ENCODE measurements around the gene CLPSL2.

Gene CLPSL2

DNA sequence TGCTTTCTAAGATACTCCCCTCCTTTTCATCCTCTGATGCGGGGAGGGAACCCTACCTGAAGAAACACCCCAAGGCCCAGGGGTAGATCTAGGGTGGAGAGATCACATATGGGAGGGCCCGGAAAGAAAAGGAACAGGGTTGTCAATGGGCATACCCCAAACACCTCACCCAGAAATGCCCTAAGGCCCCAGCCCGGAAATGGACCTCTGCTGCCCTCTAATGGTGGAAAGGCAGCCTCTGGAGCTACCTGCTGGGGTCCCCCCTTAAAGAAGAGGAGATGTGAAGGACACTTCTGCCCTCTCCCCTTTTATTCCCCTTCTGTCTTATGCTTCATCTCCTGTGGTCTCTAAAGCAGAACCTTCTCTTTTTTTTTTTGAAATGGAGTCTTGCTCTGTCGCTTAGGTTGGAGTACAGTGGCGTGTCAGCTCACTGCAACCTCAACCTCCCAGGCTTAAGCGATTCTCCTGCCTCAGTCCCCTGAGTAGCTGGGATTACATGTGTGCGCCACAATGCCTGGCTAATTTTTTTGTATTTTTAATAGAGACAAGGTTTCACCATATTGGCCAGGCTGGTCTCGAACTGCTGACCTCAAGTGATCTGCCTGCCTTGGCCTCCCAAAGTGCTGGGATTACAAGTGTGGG, 40.0 kb upstream of the CLPSL2 start:
- TF ChIP-seq POLR2A (IDR thresholded peaks at IDR 0.05; ENCODE audit: low read depth, low read length) = no peak
- DNase-seq (ENCODE audit: insufficient read length, low spot score) = peak; percentile 60
- FAIRE-seq = no peak

GRCh38 chr6:35736982-35737412, 39.4 kb upstream of the CLPSL2 start, which contains the start of gene ARMC12:
Gene ARMC12, plus strand, starts transcription at chr6:35737032. Its CDS starts 77 bp downstream, at chr6:35737109.
- DNase-seq (ENCODE audit: insufficient read length, low spot score) = no peak
- FAIRE-seq = no peak
- no peak for TF ChIP-seq POLR2A (IDR thresholded peaks at IDR 0.05; ENCODE audit: low read depth, low read length)

DNA sequence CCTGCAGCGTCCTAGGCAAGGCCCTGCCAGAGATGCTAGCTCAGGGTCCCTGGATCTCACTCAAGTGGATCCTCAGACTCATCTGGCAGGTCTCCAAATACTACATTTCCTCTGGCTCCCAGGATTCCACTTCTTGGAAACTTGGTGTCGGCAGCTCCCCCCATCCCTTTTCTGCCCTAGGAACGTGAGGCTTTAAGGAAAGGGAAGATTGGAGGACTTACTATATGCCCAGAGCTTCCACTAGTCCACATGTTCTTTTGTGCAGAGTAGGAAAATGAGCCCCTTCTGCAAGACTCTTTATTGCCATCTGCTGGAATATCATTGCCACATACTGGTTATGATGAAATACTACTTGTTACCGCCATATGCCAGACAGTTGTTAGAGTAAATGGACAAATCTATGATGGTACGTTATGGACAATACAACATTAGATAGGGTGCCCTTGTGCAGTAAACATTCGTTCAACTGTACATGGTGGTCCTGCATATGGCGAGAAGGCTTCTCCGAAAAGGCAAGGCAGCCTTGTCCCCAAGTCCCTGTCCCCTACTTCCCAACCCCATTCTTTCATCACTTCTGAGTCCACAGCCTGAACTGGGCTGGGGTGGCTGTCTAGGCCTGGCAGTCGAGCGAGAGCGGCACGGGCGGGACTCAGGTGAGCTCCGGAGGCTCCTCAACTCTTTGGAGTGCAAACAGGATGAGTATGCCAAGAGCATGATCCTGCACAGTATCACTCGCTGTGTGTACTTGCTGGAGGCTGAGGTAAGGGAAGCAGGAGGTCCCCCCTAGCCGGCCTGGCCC, 38.8 kb upstream of the CLPSL2 start:
- DNase-seq (ENCODE audit: insufficient read length, low spot score) = peak; percentile 68
- TF ChIP-seq POLR2A (IDR thresholded peaks at IDR 0.05; ENCODE audit: low read depth, low read length) = no peak
- FAIRE-seq = peak; percentile 38

- no peak for FAIRE-seq
These were observed 36.5 kb upstream of the CLPSL2 start for GRCh38 chr6:35739645-35740524.

GRCh38 chr6:35742842-35743241, 33.6 kb upstream of the CLPSL2 start:
- DNase-seq (ENCODE audit: insufficient read length, low spot score) (no peak), FAIRE-seq (no peak)
- no peak for TF ChIP-seq POLR2A (IDR thresholded peaks at IDR 0.05; ENCODE audit: low read depth, low read length)

More at GRCh38 chr6:35739645-35740524, 36.5 kb upstream of the CLPSL2 start:
- no peak for DNase-seq (ENCODE audit: insufficient read length, low spot score)
- no peak for TF ChIP-seq POLR2A (IDR thresholded peaks at IDR 0.05; ENCODE audit: low read depth, low read length)

GRCh38 chr6:35745509-35745908, 30.9 kb upstream of the CLPSL2 start:
- no peak for FAIRE-seq
- DNase-seq (ENCODE audit: insufficient read length, low spot score) = no peak
- TF ChIP-seq POLR2A (IDR thresholded peaks at IDR 0.05; ENCODE audit: low read depth, low read length) = no peak

GRCh38 chr6:35746516-35746915, 29.9 kb upstream of the CLPSL2 start:
- no peak for FAIRE-seq
- DNase-seq (ENCODE audit: insufficient read length, low spot score) = no peak
- TF ChIP-seq POLR2A (IDR thresholded peaks at IDR 0.05; ENCODE audit: low read depth, low read length) = no peak

DNA sequence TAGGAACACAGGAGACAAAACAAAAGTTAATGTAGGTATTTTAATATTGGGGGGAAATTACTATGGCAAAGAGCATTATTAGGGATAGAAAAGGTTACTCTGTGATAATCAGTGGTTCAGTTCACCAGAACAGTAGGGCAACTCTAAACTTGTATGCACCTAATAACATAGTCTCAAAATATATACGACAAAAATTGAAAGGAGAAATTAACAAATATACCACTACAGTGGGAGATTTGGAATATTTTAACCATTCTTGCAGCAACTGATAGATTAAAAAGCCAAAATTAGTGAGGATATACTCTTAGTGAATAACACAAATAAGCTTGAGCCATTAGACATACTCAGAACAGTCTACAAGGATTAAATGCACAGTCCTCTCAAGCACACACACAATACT, 28.5 kb upstream of the CLPSL2 start:
- FAIRE-seq = no peak
- no peak for TF ChIP-seq POLR2A (IDR thresholded peaks at IDR 0.05; ENCODE audit: low read depth, low read length)
- DNase-seq (ENCODE audit: insufficient read length, low spot score) = no peak

DNA sequence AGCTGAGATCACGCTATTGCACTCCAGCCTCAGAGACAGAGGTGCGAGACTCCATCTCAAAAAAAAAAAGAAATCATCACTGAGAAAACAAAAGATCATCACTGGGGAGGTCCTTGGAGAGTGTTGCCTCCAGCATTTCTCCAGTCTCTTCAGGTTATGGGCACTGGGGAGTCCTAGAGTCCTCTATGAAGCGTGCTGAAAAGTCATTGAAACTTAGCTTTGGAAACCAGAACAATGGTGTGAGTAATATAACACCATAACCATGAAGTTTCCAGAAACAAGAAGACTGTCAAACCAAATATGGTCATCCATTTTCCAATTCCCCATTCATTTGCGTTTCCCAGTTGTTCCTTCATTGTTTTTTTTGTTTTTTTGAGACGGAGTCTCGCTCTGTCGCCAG, 25.8 kb upstream of the CLPSL2 start:
- TF ChIP-seq POLR2A (IDR thresholded peaks at IDR 0.05; ENCODE audit: low read depth, low read length) = no peak
- FAIRE-seq (no peak), DNase-seq (ENCODE audit: insufficient read length, low spot score) (no peak)

DNA sequence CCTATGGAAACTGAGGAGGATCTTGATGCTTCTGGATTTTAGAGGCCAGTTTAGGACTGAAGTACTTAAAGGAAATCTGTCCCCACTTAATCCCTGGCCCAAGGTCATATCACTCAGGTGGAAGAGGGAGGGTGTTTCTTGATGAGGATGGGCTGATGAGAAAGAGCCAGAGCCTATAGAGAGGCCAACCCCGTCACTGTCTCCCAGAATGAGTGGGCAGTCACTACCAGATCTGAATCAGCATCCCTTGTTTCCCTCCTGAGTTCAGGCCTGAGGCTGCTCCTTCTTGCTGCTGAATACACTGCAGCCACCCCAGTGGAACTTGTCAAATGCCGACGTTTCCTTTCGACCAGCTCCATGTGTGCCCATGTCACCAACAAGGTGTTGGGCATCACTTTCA, 24.8 kb upstream of the CLPSL2 start:
- FAIRE-seq (no peak), DNase-seq (ENCODE audit: insufficient read length, low spot score) (no peak)
- no peak for TF ChIP-seq POLR2A (IDR thresholded peaks at IDR 0.05; ENCODE audit: low read depth, low read length)

GRCh38 chr6:35752330-35752729, 24.1 kb upstream of the CLPSL2 start:
- FAIRE-seq = no peak
- DNase-seq (ENCODE audit: insufficient read length, low spot score) = no peak
- no peak for TF ChIP-seq POLR2A (IDR thresholded peaks at IDR 0.05; ENCODE audit: low read depth, low read length)

DNA sequence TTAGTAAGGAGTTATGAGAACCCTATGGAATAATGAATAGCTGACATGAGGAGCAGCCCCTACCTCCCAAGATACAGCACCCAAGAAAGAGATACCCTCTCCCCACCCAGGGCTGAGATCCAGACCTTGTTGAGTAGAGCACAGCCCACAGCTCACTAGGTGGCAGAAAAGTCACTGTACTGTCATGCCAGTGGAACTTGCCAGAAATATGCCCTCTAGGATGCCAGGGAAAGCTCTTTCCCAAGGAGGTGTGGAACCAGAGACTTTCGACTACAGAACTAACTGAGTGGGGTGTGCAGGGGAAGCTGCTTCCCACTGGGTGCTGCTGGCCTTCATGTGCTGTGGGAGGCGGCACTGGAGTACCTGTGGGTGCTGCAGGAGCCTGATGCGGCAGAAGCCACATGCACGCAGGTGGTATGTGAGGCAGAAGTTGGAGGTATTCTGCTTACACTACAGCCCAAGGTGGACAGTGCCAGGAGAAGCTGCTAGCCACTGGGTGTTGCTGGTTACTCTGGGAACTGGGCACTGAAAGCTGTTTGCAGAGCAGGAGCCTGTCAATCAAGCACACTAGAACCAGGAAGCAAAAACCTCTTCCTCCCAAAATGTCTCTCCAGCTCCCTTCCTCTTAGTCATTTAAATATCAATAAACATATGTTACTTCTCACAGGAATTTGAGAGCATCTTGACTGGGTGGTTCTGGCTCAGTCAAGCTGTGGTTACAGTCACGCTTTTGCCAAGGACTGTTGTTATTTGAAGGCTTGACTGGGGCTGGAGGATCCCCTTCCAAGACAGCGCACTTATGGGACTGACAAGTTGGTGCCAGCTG, 21.7 kb upstream of the CLPSL2 start:
- no peak for TF ChIP-seq POLR2A (IDR thresholded peaks at IDR 0.05; ENCODE audit: low read depth, low read length)
- no peak for FAIRE-seq
- no peak for DNase-seq (ENCODE audit: insufficient read length, low spot score)

- no peak for DNase-seq (ENCODE audit: insufficient read length, low spot score)
- TF ChIP-seq POLR2A (IDR thresholded peaks at IDR 0.05; ENCODE audit: low read depth, low read length) = no peak
- no peak for FAIRE-seq
These were observed 21.0 kb upstream of the CLPSL2 start for GRCh38 chr6:35755278-35755924.
